ENCODE data around the gene OR10G3.

GRCh38 chr14:21521501-21521900, 58.4 kb downstream of the OR10G3 start:
- TF ChIP-seq POLR2A (IDR thresholded peaks at IDR 0.05; ENCODE audit: low read depth) (no peak), CTCF (IDR thresholded peaks at IDR 0.05) (no peak), POLR2AphosphoS5 (IDR thresholded peaks at IDR 0.05) (no peak), EP300 (IDR thresholded peaks at IDR 0.05) (no peak)
